Urinary bladder (tissue), 4 donors: ENCODE measurements around the gene RPS21. TPM values are rescaled to one million over a fixed set of nuclear protein-coding genes. Genes with fewer than 3 reads are reported as not detected.

Experiments used
- DNase-seq: peaks from one replicate; pipeline ENCODE4 v3.0.0-alpha.2; 2015; ENCODE audit errors: extremely low spot score
- H3K27ac ChIP-seq: one replicate; pipeline ENCODE4 v1.5.1; 2013; ENCODE audit warnings: low read depth, mild to moderate bottlenecking, moderate library complexity
- H3K36me3 ChIP-seq: one replicate; pipeline ENCODE4 v1.6.1; 2013; ENCODE audit warnings: mild to moderate bottlenecking, moderate library complexity; ENCODE audit not compliant: insufficient read depth
- H3K4me1 ChIP-seq: one replicate; pipeline ENCODE4 v1.6.1; 2013; ENCODE audit warnings: mild to moderate bottlenecking, moderate library complexity; ENCODE audit not compliant: insufficient read depth
- H3K4me3 ChIP-seq: one replicate; pipeline ENCODE4 v1.5.1; 2013; ENCODE audit warnings: low read depth, low read length
- WGBS: extraction: QIAGEN DNeasy Blood & Tissue Kit; methylation state at CpG from one replicate; pipeline ENCODE4 v1.1.7; 2013; 5-methylcytosine and 5-hydroxymethylcytosine counted together
- polyA plus RNA-seq: library from polyadenylated mRNA; stranded (reverse); fragments of 200-250 nt; gene quantifications from one replicate; pipeline ENCODE4 v1.2.3, GENCODE V29; 2013
- total RNA-seq: library from RNA; depleted of rRNA; stranded (reverse); fragments of >200 nt; gene quantifications from one replicate; pipeline ENCODE4 v1.2.3, GENCODE V29; 2014
- donor health status: healthy with polysubstance abuse.
- donor health status: healthy.

The RPS21 gene
- total and polyA plus RNA-seq, 2 donors = 396 to 4,730 TPM

GRCh38 chr20:62408055-62408454, 21.2 kb downstream of the RPS21 start:
- 94% methylated on average over 15 of the region's 15 CpGs for WGBS
- no peak overlapping the region for H3K4me3 ChIP-seq
- no peaks in the 10 kb centered on the region for H3K4me1 ChIP-seq
- no peak overlapping the region for H3K27ac ChIP-seq
- no peaks in the 10 kb centered on the region for H3K36me3 ChIP-seq
- DNase-seq = no peak

- Histone ChIP-seq H3K36me3 (no peaks in the 10 kb centered on the region), H3K4me1 (no peaks in the 10 kb centered on the region), H3K27ac (no peak overlapping the region), H3K4me3 (no peak overlapping the region)
- no peak for DNase-seq
- 77% methylated on average over 12 of the region's 12 CpGs for WGBS
Observed at GRCh38 chr20:62408640-62409039, 21.7 kb downstream of the RPS21 start.

GRCh38 chr20:62409086-62409853, 22.4 kb downstream of the RPS21 start:
- no peak for DNase-seq
- Histone ChIP-seq H3K36me3 (no peaks in the 10 kb centered on the region), H3K27ac (no peak overlapping the region), H3K4me1 (no peaks in the 10 kb centered on the region), H3K4me3 (no peak overlapping the region)
- WGBS = 90% methylated on average over 12 of the region's 12 CpGs

GRCh38 chr20:62409931-62410745, 23.2 kb downstream of the RPS21 start:
- Histone ChIP-seq H3K27ac (no peak overlapping the region), H3K4me1 (no peaks in the 10 kb centered on the region), H3K4me3 (no peak overlapping the region), H3K36me3 (no peaks in the 10 kb centered on the region)
- WGBS = 12% methylated on average over 30 of the region's 30 CpGs
- no peak for DNase-seq

- Histone ChIP-seq H3K4me3 (no peak overlapping the region), H3K4me1 (no peaks in the 10 kb centered on the region), H3K36me3 (no peaks in the 10 kb centered on the region), H3K27ac (no peak overlapping the region)
- WGBS = 89% methylated on average over 19 of the region's 19 CpGs
- DNase-seq = no peak
Observed at GRCh38 chr20:62410746-62411478, 24.0 kb downstream of the RPS21 start.

- WGBS = 85% methylated on average over 24 of the region's 24 CpGs
- Histone ChIP-seq H3K4me1 (no peaks in the 10 kb centered on the region), H3K4me3 (no peak overlapping the region), H3K36me3 (no peaks in the 10 kb centered on the region), H3K27ac (no peak overlapping the region)
- DNase-seq = no peak
Observed at GRCh38 chr20:62411479-62412193, 24.7 kb downstream of the RPS21 start.

GRCh38 chr20:62412194-62413024, 25.5 kb downstream of the RPS21 start:
- Histone ChIP-seq H3K4me1 (no peaks in the 10 kb centered on the region), H3K27ac (no peak overlapping the region), H3K36me3 (no peaks in the 10 kb centered on the region), H3K4me3 (no peak overlapping the region)
- DNase-seq = no peak
- WGBS = 85% methylated on average over 22 of the region's 22 CpGs

GRCh38 chr20:62413025-62413570, 26.2 kb downstream of the RPS21 start:
- Histone ChIP-seq H3K4me3 (no peak overlapping the region), H3K4me1 (no peaks in the 10 kb centered on the region), H3K27ac (no peak overlapping the region), H3K36me3 (no peaks in the 10 kb centered on the region)
- 93% methylated on average over 11 of the region's 11 CpGs for WGBS
- DNase-seq = no peak

GRCh38 chr20:62413896-62414481, 27.1 kb downstream of the RPS21 start:
- no peaks in the 10 kb centered on the region for H3K36me3 ChIP-seq
- H3K27ac ChIP-seq = no peak overlapping the region
- H3K4me1 ChIP-seq = no peaks in the 10 kb centered on the region
- WGBS = 92% methylated on average over 22 of the region's 22 CpGs
- H3K4me3 ChIP-seq = no peak overlapping the region
- no peak for DNase-seq

- DNase-seq = no peak
- Histone ChIP-seq H3K27ac (no peak overlapping the region), H3K4me1 (no peaks in the 10 kb centered on the region), H3K4me3 (no peak overlapping the region), H3K36me3 (no peaks in the 10 kb centered on the region)
- WGBS = 82% methylated on average over 24 of the region's 24 CpGs
Observed at GRCh38 chr20:62415354-62416111, 28.6 kb downstream of the RPS21 start.

GRCh38 chr20:62416651-62417637, 30.0 kb downstream of the RPS21 start:
- Histone ChIP-seq H3K4me1 (no peaks in the 10 kb centered on the region), H3K27ac (no peak overlapping the region), H3K4me3 (no peak overlapping the region), H3K36me3 (no peaks in the 10 kb centered on the region)
- WGBS = 87% methylated on average over 43 of the region's 43 CpGs
- DNase-seq = no peak
